ENCODE data around the gene TROAP.

Gene TROAP

GRCh38 chr12:49322367-49322707 is 718 bp upstream of the TROAP start:
- TF ChIP-seq CTCF (IDR thresholded peaks at IDR 0.05; ENCODE audit: low read depth, low read length, poor library complexity, severe bottlenecking) (no peak), EZH2phosphoT487 (IDR thresholded peaks at IDR 0.05; ENCODE audit: borderline replicate concordance, low read length) (no peak)
- Histone ChIP-seq H3K79me2 (ENCODE audit: control insufficient read depth, low read length) (peaks cover 23% of the 10 kb centered on the region), H3F3A (ENCODE audit: control insufficient read depth, insufficient read depth) (no peaks in the 10 kb centered on the region), H3K27me3 (ENCODE audit: control insufficient read depth, low read length) (no peaks in the 10 kb centered on the region), H3K9me3 (ENCODE audit: control insufficient read depth, insufficient read depth, low read length) (no peaks in the 10 kb centered on the region), H3K9me2 (replicated peaks; ENCODE audit: control insufficient read depth, low read length) (no peaks in the 10 kb centered on the region), H3K4me1 (ENCODE audit: control insufficient read depth, low read length) (peaks cover 20% of the 10 kb centered on the region), H3K4me2 (ENCODE audit: low read length) (peak overlapping the region; percentile 78), H3K4me3 (ENCODE audit: low read length) (peak overlapping the region; percentile 87), H3K36me3 (ENCODE audit: control insufficient read depth, low read length) (peaks cover 40% of the 10 kb centered on the region), H3K27ac (ENCODE audit: low read depth, low read length) (peak overlapping the region; percentile 19; the same call in 1 of the 2 replicates), H4K20me1 (ENCODE audit: control insufficient read depth, insufficient read depth, low read depth, low read length) (no peaks in the 10 kb centered on the region)

- no peaks in the 10 kb centered on the region for H3K9me2 ChIP-seq (replicated peaks; ENCODE audit: control insufficient read depth, low read length)
- H3K4me3 ChIP-seq (ENCODE audit: low read length) = peak overlapping the region; percentile 87
- no peaks in the 10 kb centered on the region for H4K20me1 ChIP-seq (ENCODE audit: control insufficient read depth, insufficient read depth, low read depth, low read length)
- peak overlapping the region; percentile 45 for H3K27ac ChIP-seq (ENCODE audit: low read depth, low read length)
- no peaks in the 10 kb centered on the region for H3K27me3 ChIP-seq (ENCODE audit: control insufficient read depth, low read length)
- peaks cover 23% of the 10 kb centered on the region for H3K79me2 ChIP-seq (ENCODE audit: control insufficient read depth, low read length)
- peaks cover 42% of the 10 kb centered on the region for H3K36me3 ChIP-seq (ENCODE audit: control insufficient read depth, low read length)
- H3K4me2 ChIP-seq (ENCODE audit: low read length) = peak overlapping the region; percentile 77
- TF ChIP-seq CTCF (IDR thresholded peaks at IDR 0.05; ENCODE audit: low read depth, low read length, poor library complexity, severe bottlenecking) (no peak), EZH2phosphoT487 (IDR thresholded peaks at IDR 0.05; ENCODE audit: borderline replicate concordance, low read length) (no peak)
- H3F3A ChIP-seq (ENCODE audit: control insufficient read depth, insufficient read depth) = no peaks in the 10 kb centered on the region
- H3K4me1 ChIP-seq (ENCODE audit: control insufficient read depth, low read length) = peaks cover 20% of the 10 kb centered on the region
- no peaks in the 10 kb centered on the region for H3K9me3 ChIP-seq (ENCODE audit: control insufficient read depth, insufficient read depth, low read length)
These were observed 556 bp downstream of the TROAP start for GRCh38 chr12:49323524-49324097.

GRCh38 chr12:49325606-49326005 is 2.6 kb downstream of the TROAP start:
- TF ChIP-seq EZH2phosphoT487 (IDR thresholded peaks at IDR 0.05; ENCODE audit: borderline replicate concordance, low read length) (no peak), CTCF (IDR thresholded peaks at IDR 0.05; ENCODE audit: low read depth, low read length, poor library complexity, severe bottlenecking) (no peak)
- Histone ChIP-seq H3K4me2 (ENCODE audit: low read length) (no peak overlapping the region), H3K27me3 (ENCODE audit: control insufficient read depth, low read length) (no peaks in the 10 kb centered on the region), H3K27ac (ENCODE audit: low read depth, low read length) (no peak overlapping the region), H3F3A (ENCODE audit: control insufficient read depth, insufficient read depth) (no peaks in the 10 kb centered on the region), H3K9me2 (replicated peaks; ENCODE audit: control insufficient read depth, low read length) (no peaks in the 10 kb centered on the region), H3K4me3 (ENCODE audit: low read length) (no peak overlapping the region), H3K4me1 (ENCODE audit: control insufficient read depth, low read length) (peaks cover 20% of the 10 kb centered on the region), H3K79me2 (ENCODE audit: control insufficient read depth, low read length) (peaks cover 23% of the 10 kb centered on the region), H4K20me1 (ENCODE audit: control insufficient read depth, insufficient read depth, low read depth, low read length) (no peaks in the 10 kb centered on the region), H3K9me3 (ENCODE audit: control insufficient read depth, insufficient read depth, low read length) (no peaks in the 10 kb centered on the region), H3K36me3 (ENCODE audit: control insufficient read depth, low read length) (peaks cover 60% of the 10 kb centered on the region)

Measured in DOHH2 (cell line).